ENCODE results near the gene TNS3. TPM values are rescaled to one million over a fixed set of nuclear protein-coding genes. Genes with fewer than 3 reads are reported as not detected.

The TNS3 gene
- total RNA-seq, 1 experiment from 2014 or later, result 9.5 TPM

DNA sequence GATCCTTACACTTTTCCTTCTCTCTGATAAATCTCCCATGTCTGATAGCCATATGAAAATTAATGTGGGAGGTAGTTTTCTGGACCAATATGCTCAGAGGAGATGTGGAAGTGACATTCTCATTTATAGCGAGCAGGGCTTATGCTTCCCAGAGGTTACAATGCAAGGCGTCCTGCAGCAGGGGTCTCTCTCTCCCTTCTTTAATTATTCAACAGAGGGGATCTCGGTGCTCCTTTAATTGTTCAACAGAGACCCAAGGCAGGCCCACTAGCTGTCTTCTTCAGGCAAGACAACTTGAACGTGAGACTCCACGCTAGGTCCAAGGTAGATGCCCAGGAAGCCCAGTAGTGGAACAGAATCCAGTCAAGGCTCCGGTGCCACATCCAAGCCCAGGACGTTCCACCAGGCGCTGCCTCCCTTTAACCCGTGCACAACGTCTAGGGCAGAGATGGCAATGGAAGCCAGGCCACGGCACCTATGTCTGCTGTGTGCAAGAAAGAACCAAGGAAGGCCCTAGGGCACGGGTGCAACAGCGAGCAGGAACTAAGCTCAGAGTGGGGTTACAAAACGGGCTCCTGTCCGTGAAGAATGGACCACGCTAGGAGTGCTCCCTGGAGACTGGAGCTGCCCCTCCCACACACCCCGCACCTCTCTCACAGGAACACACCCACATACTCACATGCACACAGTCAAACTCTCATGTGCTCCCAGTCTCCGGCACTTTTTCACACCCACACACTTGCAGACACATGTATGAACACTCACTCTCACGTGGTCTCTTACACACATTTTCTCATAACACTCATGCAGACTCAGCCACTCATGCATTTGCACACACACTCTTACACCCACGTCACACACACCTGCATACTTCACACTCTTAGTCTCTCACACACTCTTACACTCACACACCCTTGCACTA lies 230.4 kb downstream of the TNS3 start:
- Histone ChIP-seq H3K4me1 (ENCODE audit: insufficient read depth, low read length) (no peaks in the 10 kb centered on the region; the same call in 1 of the 2 replicates), H3K27me3 (ENCODE audit: insufficient read depth, low read length) (no peaks in the 10 kb centered on the region), H3K9ac (ENCODE audit: extremely low read depth, insufficient read length, low read length) (no peak overlapping the region), H4K91ac (ENCODE audit: insufficient read length, low read depth, low read length) (no peak overlapping the region), H3K18ac (ENCODE audit: insufficient read length, low read depth, low read length) (no peak overlapping the region), H3K79me1 (ENCODE audit: insufficient read depth, low read depth, low read length, poor library complexity, severe bottlenecking) (no peaks in the 10 kb centered on the region), H2AFZ (ENCODE audit: low read length) (no peak overlapping the region), H3K14ac (ENCODE audit: insufficient read depth, low read length) (no peak overlapping the region), H3K56ac (ENCODE audit: insufficient read length, low read depth, low read length) (no peak overlapping the region), H3K79me2 (ENCODE audit: insufficient read depth, low read length) (no peaks in the 10 kb centered on the region), H4K8ac (replicated peaks; ENCODE audit: insufficient read length, low read depth, low read length) (no peak overlapping the region), H3K23me2 (ENCODE audit: insufficient read length, low read depth, low read length, poor library complexity, severe bottlenecking) (no peaks in the 10 kb centered on the region), H3K27ac (ENCODE audit: insufficient read length, low read depth, low read length) (no peak overlapping the region), H3T11ph (ENCODE audit: low read length) (no peak overlapping the region), H2AK5ac (ENCODE audit: insufficient read length, low read length) (no peak overlapping the region), H3K23ac (ENCODE audit: insufficient read length, low read depth, low read length) (no peak overlapping the region), H4K20me1 (ENCODE audit: control insufficient read depth, insufficient read depth, insufficient read length) (no peaks in the 10 kb centered on the region), H3K4ac (ENCODE audit: low read depth, low read length) (no peak overlapping the region), H2BK5ac (ENCODE audit: insufficient read length, low read length) (no peak overlapping the region), H2BK15ac (ENCODE audit: low read depth, low read length) (no peak overlapping the region), H3K9me3 (ENCODE audit: control insufficient read depth, low read depth, low read length) (no peaks in the 10 kb centered on the region), H3K4me2 (ENCODE audit: insufficient read depth, insufficient read length, low read length) (no peak overlapping the region), H2BK120ac (ENCODE audit: low read depth, low read length, poor library complexity, severe bottlenecking) (no peak overlapping the region), H2BK12ac (ENCODE audit: insufficient read length, low read depth, low read length) (no peak overlapping the region), H2BK20ac (ENCODE audit: low read depth, low read length, poor library complexity, severe bottlenecking) (no peak overlapping the region), H4K5ac (ENCODE audit: insufficient read length, low read depth, low read length) (no peak overlapping the region)
- no peak overlapping the region for H3K27ac Mint-ChIP-seq
- no peaks in the 10 kb centered on the region for H3K9me3 Mint-ChIP-seq
- no peaks in the 10 kb centered on the region for H3K36me3 Mint-ChIP-seq (ENCODE audit: insufficient read depth in 1 of 3, low read depth in 3 of 3)
- peaks cover 5 to 10% of the 10 kb centered on the region in 2 experiments for H3K4me1 Mint-ChIP-seq
- TF ChIP-seq, protein P1, sequence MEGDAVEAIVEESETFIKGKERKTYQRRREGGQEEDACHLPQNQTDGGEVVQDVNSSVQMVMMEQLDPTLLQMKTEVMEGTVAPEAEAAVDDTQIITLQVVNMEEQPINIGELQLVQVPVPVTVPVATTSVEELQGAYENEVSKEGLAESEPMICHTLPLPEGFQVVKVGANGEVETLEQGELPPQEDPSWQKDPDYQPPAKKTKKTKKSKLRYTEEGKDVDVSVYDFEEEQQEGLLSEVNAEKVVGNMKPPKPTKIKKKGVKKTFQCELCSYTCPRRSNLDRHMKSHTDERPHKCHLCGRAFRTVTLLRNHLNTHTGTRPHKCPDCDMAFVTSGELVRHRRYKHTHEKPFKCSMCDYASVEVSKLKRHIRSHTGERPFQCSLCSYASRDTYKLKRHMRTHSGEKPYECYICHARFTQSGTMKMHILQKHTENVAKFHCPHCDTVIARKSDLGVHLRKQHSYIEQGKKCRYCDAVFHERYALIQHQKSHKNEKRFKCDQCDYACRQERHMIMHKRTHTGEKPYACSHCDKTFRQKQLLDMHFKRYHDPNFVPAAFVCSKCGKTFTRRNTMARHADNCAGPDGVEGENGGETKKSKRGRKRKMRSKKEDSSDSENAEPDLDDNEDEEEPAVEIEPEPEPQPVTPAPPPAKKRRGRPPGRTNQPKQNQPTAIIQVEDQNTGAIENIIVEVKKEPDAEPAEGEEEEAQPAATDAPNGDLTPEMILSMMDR (conservative IDR thresholded peaks at IDR 0.05), result peak; percentile 46
- H3K27me3 Mint-ChIP-seq (ENCODE audit: low read depth), result no peaks in the 10 kb centered on the region
- DNase-seq, result no peak
- no peak overlapping the region for H3K4me3 Mint-ChIP-seq
- 100% methylated on average over 1 of the region's 20 CpGs for WGBS (ENCODE audit: extremely low coverage, insufficient read length, low lambda C conversion rate)
